ENCODE data around the gene FANCL. TPM values are rescaled to one million over a fixed set of nuclear protein-coding genes. Genes with fewer than 3 reads are reported as not detected.
A peak's percentile ranks its signal among the peaks of the same experiment; 100 is the strongest.
"Not testable (repeated sequence)": the region's sequence is repeated elsewhere in the genome, so short reads cannot be mapped to it uniquely, and the experiment has no call there.

The FANCL gene
- total RNA-seq, 6 donors from 2014 or later = 5.7 to 30.4 (median 15.4) TPM

DNA sequence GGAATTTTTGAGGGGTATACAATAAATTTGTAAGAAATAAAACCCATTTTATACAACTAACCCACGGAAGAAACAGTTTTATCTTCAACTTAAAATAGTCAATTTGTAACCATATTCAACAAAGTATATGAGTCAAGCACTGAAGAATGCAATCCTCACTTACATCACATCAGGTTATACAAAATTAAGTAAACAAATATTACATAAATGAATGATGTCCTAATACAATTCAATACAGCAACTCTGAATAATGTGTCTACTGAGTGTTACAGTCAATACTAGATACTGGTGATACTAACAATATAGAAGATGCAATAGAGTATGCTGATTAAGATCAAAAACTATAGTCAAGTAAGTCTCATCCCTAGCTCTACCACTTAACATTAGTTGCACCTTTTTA lies 58.6 kb downstream of the FANCL start:
- H3K27me3 ChIP-seq = no peaks in the 10 kb centered on the region
- ATAC-seq (ENCODE audit: low FRiP score in 2 of 2) = no peak
- TF ChIP-seq, protein P1, sequence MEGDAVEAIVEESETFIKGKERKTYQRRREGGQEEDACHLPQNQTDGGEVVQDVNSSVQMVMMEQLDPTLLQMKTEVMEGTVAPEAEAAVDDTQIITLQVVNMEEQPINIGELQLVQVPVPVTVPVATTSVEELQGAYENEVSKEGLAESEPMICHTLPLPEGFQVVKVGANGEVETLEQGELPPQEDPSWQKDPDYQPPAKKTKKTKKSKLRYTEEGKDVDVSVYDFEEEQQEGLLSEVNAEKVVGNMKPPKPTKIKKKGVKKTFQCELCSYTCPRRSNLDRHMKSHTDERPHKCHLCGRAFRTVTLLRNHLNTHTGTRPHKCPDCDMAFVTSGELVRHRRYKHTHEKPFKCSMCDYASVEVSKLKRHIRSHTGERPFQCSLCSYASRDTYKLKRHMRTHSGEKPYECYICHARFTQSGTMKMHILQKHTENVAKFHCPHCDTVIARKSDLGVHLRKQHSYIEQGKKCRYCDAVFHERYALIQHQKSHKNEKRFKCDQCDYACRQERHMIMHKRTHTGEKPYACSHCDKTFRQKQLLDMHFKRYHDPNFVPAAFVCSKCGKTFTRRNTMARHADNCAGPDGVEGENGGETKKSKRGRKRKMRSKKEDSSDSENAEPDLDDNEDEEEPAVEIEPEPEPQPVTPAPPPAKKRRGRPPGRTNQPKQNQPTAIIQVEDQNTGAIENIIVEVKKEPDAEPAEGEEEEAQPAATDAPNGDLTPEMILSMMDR (IDR thresholded peaks at IDR 0.05) = no peak
- no peak for TF ChIP-seq EP300 (IDR thresholded peaks at IDR 0.05)
- no peak for TF ChIP-seq POLR2AphosphoS5 (IDR thresholded peaks at IDR 0.05)
- no peak for TF ChIP-seq POLR2A (IDR thresholded peaks at IDR 0.05)
- WGBS, 2 donors = 82 to 93% methylated on average over 1 of the region's 1 CpG
- no peak for DNase-seq
- H3K36me3 ChIP-seq = no peaks in the 10 kb centered on the region
- H3K4me1 ChIP-seq = no peaks in the 10 kb centered on the region
- H3K4me3 ChIP-seq = no peak overlapping the region
- no peaks in the 10 kb centered on the region for H3K9me3 ChIP-seq
- no peak overlapping the region for H3K27ac ChIP-seq

DNA sequence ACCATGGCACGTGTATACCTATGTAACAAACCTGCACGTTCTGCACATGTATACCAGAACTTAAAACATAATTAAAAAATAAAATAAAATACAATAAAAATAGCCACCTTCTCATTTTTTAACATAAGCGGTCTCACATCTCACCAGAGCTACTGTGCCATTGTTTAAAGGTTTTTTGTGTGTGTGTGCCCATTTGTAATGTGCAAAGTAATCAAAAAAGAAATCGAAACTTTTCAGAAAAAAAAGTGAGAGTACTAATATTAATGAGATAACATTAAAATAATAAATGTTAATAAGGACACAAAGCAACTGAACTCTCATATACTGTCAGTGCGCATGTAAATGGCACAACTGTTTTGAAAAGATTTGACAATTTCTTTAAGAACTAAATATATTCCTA lies 60.5 kb downstream of the FANCL start:
- ATAC-seq (ENCODE audit: low FRiP score in 2 of 2) (no peak), DNase-seq (no peak)
- TF ChIP-seq EP300 (IDR thresholded peaks at IDR 0.05) (no peak), POLR2A (IDR thresholded peaks at IDR 0.05) (no peak), POLR2AphosphoS5 (IDR thresholded peaks at IDR 0.05) (no peak)
- TF ChIP-seq, protein P1 (IDR thresholded peaks at IDR 0.05) = no peak
- no peaks in the 10 kb centered on the region for H3K36me3 ChIP-seq
- no peak overlapping the region for H3K27ac ChIP-seq
- no peaks in the 10 kb centered on the region for H3K9me3 ChIP-seq
- 97 to 99% methylated on average over 5 of the region's 5 CpGs for WGBS, 2 donors
- no peak overlapping the region for H3K4me3 ChIP-seq
- no peaks in the 10 kb centered on the region for H3K4me1 ChIP-seq
- no peaks in the 10 kb centered on the region for H3K27me3 ChIP-seq

DNA sequence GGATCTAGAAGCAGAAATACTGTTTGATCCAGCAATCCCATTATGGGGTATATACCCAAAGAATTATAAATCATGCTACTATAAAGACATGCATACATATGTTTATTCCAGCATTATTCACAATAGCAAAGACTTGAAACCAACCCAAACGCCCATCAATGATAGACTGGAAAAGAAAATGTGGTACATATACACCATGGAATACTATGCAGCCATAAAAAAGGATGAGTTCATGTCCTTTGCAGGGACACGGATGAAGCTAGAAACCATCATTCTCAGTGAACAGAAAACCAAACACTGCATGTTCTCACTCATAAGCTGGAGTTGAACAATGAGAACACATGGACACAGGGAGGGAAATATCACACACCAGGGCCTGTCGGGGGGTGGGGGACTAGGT lies 61.0 kb downstream of the FANCL start:
- not testable (repeated sequence) for H3K4me3 ChIP-seq; ATAC-seq (ENCODE audit: low FRiP score in 2 of 2); H3K27me3 ChIP-seq; H3K9me3 ChIP-seq; DNase-seq; H3K36me3 ChIP-seq; H3K4me1 ChIP-seq; H3K27ac ChIP-seq
- WGBS, 2 donors = 98 to 100% methylated on average over 3 of the region's 3 CpGs

DNA sequence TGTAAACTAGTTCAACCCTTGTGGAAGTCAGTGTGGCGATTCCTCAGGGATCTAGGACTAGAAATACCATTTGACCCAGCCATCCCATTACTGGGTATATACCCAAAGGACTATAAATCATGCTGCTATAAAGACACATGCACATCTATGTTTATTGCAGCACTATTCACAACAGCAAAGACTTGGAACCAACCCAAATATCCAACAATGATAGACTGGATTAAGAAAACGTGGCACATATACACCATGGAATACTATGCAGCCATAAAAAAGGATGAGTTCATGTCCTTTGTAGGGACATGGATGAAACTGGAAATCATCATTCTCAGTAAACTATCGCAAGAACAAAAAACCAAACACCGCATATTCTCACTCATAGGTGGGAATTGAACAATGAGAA lies 63.9 kb downstream of the FANCL start:
- not testable (repeated sequence) for H3K36me3 ChIP-seq; H3K4me3 ChIP-seq; H3K27me3 ChIP-seq; DNase-seq; H3K9me3 ChIP-seq; H3K4me1 ChIP-seq; H3K27ac ChIP-seq; ATAC-seq (ENCODE audit: low FRiP score in 2 of 2)
- WGBS, 2 donors = 98 to 100% methylated on average over 1 to 3 of the region's 4 CpGs

DNA sequence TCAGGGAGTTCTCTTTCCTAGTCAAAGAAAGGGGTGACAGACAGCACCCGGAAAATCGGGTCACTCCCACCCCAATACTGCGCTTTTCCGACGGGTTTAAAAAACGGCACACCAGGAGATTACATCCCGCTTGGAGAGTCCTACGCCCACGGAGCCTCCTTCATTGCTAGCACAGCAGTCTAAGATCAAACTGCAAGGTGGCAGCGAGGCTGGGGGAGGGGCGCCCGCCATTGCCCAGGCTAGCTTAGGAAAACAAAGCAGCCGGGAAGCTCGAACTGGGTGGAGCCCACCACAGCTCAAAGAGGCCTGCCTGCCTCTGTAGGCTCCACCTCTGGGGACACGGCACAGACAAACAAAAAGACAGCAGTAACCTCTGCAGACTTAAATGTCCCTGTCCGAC lies 69.3 kb downstream of the FANCL start:
- not testable (repeated sequence) for H3K36me3 ChIP-seq; H3K9me3 ChIP-seq; H3K27ac ChIP-seq; H3K4me1 ChIP-seq; ATAC-seq (ENCODE audit: low FRiP score in 2 of 2); H3K27me3 ChIP-seq; H3K4me3 ChIP-seq
- peak in 1 of 2 donors; percentile 27 for DNase-seq
- WGBS, 2 donors = 96 to 97% methylated on average over 14 to 16 of the region's 16 CpGs

DNA sequence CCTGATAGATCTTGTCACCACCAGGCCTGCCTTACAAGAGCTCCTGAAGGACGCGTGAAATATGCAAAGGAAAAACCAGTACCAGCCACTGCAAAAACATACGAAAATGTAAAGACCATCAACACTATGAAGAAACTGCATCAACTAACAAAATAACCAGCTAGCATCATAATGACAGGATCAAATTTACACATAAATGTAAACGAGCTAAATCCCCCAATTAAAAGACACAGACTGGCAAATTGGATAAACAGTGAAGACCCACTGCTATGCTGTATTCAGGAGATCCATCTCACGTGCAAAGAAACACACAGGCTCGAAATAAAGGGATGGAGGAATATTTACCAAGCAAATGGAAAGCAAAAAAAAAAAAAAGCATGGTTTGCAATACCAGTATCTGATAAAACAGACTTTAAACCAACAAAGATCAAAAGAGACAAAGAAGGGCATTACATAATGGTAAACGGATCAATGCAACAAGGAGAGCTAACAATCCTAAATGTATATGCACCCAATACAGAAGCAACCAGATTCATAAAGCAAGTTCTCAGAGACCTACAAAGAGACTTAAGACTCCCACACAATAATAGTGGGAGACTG lies 70.7 kb downstream of the FANCL start:
- H3K27me3 ChIP-seq; H3K36me3 ChIP-seq; H3K4me1 ChIP-seq; H3K9me3 ChIP-seq; DNase-seq; ATAC-seq (ENCODE audit: low FRiP score in 2 of 2); H3K4me3 ChIP-seq; H3K27ac ChIP-seq: not testable (repeated sequence)
- 94 to 97% methylated on average over 7 of the region's 7 CpGs for WGBS, 2 donors

DNA sequence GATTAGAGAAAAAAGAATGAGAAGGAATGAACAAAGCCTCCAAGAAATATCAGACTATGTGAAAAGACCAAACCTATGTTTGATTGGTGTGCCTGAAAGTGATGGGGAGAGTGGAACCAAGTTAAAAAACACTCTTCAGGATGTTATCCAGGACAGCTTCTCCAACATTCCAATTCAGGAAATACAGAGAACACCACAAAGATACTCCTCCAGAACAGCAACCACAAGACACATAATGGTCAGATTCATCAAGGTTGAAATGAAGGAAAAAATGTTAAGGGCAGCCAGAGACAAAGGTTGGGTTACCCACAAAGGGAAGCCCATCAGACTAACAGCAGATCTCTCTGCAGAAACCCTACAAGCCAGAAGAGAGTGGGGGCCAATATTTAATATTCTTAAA lies 71.3 kb downstream of the FANCL start:
- H3K36me3 ChIP-seq; H3K27me3 ChIP-seq; H3K27ac ChIP-seq; ATAC-seq (ENCODE audit: low FRiP score in 2 of 2); H3K4me3 ChIP-seq; DNase-seq; H3K4me1 ChIP-seq; H3K9me3 ChIP-seq: not testable (repeated sequence)

DNA sequence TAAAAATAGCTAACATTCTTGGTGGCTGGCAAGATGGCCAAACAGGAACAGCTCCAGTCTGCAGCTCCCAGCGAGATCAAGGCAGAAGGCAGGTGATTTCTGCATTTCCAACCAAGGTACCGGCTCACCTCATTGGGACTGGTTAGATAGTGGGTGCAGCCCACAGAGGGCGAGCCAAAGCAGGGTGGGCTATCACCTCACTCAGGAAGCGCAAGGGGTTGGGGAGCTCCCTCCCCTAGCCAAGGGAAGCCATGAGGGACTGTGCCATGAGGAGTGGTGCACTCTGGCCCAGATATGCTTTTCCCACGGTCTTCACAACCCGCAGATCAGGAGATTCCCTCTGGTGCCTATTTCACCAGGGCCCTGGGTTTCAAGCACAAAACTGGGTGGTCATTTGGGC lies 73.0 kb downstream of the FANCL start:
- H3K4me3 ChIP-seq; H3K27me3 ChIP-seq; H3K36me3 ChIP-seq; H3K9me3 ChIP-seq; H3K27ac ChIP-seq; ATAC-seq (ENCODE audit: low FRiP score in 2 of 2); DNase-seq; H3K4me1 ChIP-seq: not testable (repeated sequence)
- WGBS, 2 donors = 94 to 97% methylated on average over 4 to 6 of the region's 6 CpGs
